Body of pancreas (tissue), 4 donors: ENCODE data around the gene ZMAT3. TPM values are rescaled to one million over a fixed set of nuclear protein-coding genes. Genes with fewer than 3 reads are reported as not detected.
A peak's percentile ranks its signal among the peaks of the same experiment; 100 is the strongest.
"Not testable (repeated sequence)": the region's sequence is repeated elsewhere in the genome, so short reads cannot be mapped to it uniquely, and the experiment has no call there.

ENCODE experiments used
- ATAC-seq: fragments of 150-250 bp; one replicate; pipeline ENCODE4 v1.9.1; 2016
- DNase-seq, 4 donors: peaks; one replicate each; pipeline ENCODE4 v3.0.0-alpha.2; 2019
- H3K27ac ChIP-seq, 4 donors: fragments of 200-600 bp; sonication (generic); 1 replicate in 3 of 4; 2 replicates in 1 of 4; pipeline versions ENCODE4 v1.5.1 to v1.6.1; 2016 to 2019; ENCODE audit warnings: mild to moderate bottlenecking in 1 of 4, mixed read lengths in 1 of 4, moderate library complexity in 1 of 4
- H3K27me3 ChIP-seq, 2 donors: fragments of 200-600 bp; sonication (generic); one replicate each; pipeline ENCODE4 v1.6.0; 2016; ENCODE audit warnings: mild to moderate bottlenecking in 1 of 2
- H3K36me3 ChIP-seq, 2 donors: fragments of 200-600 bp; sonication (generic); replicated peaks in 1 of 2; 2 replicates each; pipeline ENCODE4 v1.5.1; 2016; ENCODE audit warnings: low read depth in 2 of 2; ENCODE audit not compliant: insufficient read depth in 1 of 2
- H3K4me1 ChIP-seq: fragments of 200-600 bp; sonication (generic); one replicate; pipeline ENCODE4 v1.6.0; 2016
- H3K4me3 ChIP-seq, 2 donors: fragments of 200-600 bp; sonication (generic); 1 replicate in 1 of 2; 2 replicates in 1 of 2; pipeline ENCODE4 v1.5.1; 2016 to 2019
- H3K9me3 ChIP-seq, 3 donors: fragments of 200-600 bp; sonication (generic); 1 replicate in 2 of 3; 2 replicates in 1 of 3; pipeline ENCODE4 v1.5.1; 2016
- CTCF ChIP-seq, 7 experiments: fragments of 450-650 bp in 4 of 7; fragments of 200-600 bp in 3 of 7; sonication (generic) in 3 of 7; IDR thresholded peaks; one replicate each; pipeline ENCODE4 v1.5.1; 2016 to 2019; ENCODE audit warnings: antibody characterized with exemption in 7 of 7
- POLR2A ChIP-seq, 3 donors: fragments of 450-650 bp; IDR thresholded peaks; one replicate each; pipeline ENCODE4 v1.6.1; 2016; ENCODE audit warnings: antibody characterized with exemption in 3 of 3, mild to moderate bottlenecking in 2 of 3
- WGBS, 2 donors: methylation state at CpG; one replicate each; pipeline ENCODE4 v1.1.5; 2017; 5-methylcytosine and 5-hydroxymethylcytosine counted together
- intact Hi-C: fragments of 100-400 bp; cut with DNase I; formaldehyde crosslinking; loops from one replicate; pipeline ENCODE4 v1.15.1; 2023
- total RNA-seq, 2 donors: library from RNA; depleted of rRNA; stranded (reverse); fragments of >200 nt; gene quantifications; one replicate each; pipeline ENCODE4 v1.1.0, GENCODE V29; 2016

The ZMAT3 gene
- total RNA-seq, 2 donors from 2014 or later, result 6.6 to 9.3 TPM

- H3K4me3 ChIP-seq, H3K27me3 ChIP-seq, H3K9me3 ChIP-seq, H3K4me1 ChIP-seq, H3K36me3 ChIP-seq, DNase-seq, intact Hi-C loops, ATAC-seq, H3K27ac ChIP-seq: not testable (repeated sequence)
- WGBS, 2 donors, result 90 to 93% methylated on average over 29 to 37 of the region's 42 CpGs
Observed at GRCh38 chr3:179032454-179033303, 38.9 kb downstream of the ZMAT3 start.

GRCh38 chr3:179029096-179029495, 42.5 kb downstream of the ZMAT3 start:
- H3K27me3 ChIP-seq, result no peaks in the 10 kb centered on the region
- DNase-seq (no peak), ATAC-seq (no peak)
- H3K4me3 ChIP-seq, result no peak overlapping the region
- H3K9me3 ChIP-seq, result no peaks in the 10 kb centered on the region
- no peak overlapping the region for H3K27ac ChIP-seq
- intact Hi-C loops, result no loop called here
- H3K4me1 ChIP-seq, result no peaks in the 10 kb centered on the region
- TF ChIP-seq CTCF (IDR thresholded peaks at IDR 0.05) (no peak), POLR2A (IDR thresholded peaks at IDR 0.05) (no peak)
- H3K36me3 ChIP-seq, result no peaks in the 10 kb centered on the region
- 90 to 92% methylated on average over 3 of the region's 3 CpGs for WGBS, 2 donors

GRCh38 chr3:179028408-179028807, 43.2 kb downstream of the ZMAT3 start:
- intact Hi-C loops, result no loop called here
- Histone ChIP-seq H3K4me1 (no peaks in the 10 kb centered on the region), H3K4me3 (no peak overlapping the region), H3K27me3 (no peaks in the 10 kb centered on the region), H3K9me3 (no peaks in the 10 kb centered on the region), H3K27ac (no peak overlapping the region), H3K36me3 (no peaks in the 10 kb centered on the region)
- 82% methylated on average over 1 of the region's 1 CpG for WGBS, 2 donors
- ATAC-seq (no peak), DNase-seq (no peak)
- TF ChIP-seq CTCF (IDR thresholded peaks at IDR 0.05) (no peak), POLR2A (IDR thresholded peaks at IDR 0.05) (no peak)

DNA sequence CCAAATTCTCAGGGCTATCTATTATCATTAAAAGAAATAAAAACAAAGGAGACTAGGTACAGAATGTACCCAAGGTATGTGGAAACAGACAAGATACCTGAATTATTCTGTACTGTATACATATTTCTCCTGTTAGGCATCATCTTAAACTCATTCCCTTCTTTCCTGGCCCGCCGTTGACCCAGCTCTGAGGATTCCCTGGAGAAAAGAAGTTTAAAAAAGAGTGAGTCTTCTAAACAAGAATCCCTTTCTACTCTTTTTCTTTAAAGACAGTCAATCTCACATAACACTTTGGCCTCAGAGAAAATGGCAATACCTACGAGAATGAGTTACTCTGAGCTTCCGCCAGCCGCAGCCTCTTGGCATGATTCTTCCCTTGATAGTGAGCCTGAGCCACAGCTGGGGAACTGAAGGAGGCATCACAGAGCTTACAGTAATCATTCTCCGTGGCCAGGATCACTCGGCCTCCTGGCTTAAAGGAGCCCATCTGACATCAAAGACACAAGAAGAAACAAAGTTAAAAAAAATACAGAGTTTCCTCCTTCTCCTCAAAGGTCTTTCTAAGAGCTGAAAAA, 44.2 kb downstream of the ZMAT3 start:
- H3K4me3 ChIP-seq, result no peak overlapping the region
- no peak for ATAC-seq
- DNase-seq, result peak in 1 of 4 donors; percentile 18
- TF ChIP-seq POLR2A (IDR thresholded peaks at IDR 0.05), result no peak
- TF ChIP-seq CTCF (IDR thresholded peaks at IDR 0.05), result no peak
- no peaks in the 10 kb centered on the region for H3K4me1 ChIP-seq
- H3K9me3 ChIP-seq, result no peaks in the 10 kb centered on the region
- WGBS, 2 donors, result 62 to 69% methylated on average over 7 of the region's 7 CpGs
- H3K36me3 ChIP-seq, result no peaks in the 10 kb centered on the region
- no peaks in the 10 kb centered on the region for H3K27me3 ChIP-seq
- intact Hi-C loops, result no loop called here
- no peak overlapping the region for H3K27ac ChIP-seq

DNA sequence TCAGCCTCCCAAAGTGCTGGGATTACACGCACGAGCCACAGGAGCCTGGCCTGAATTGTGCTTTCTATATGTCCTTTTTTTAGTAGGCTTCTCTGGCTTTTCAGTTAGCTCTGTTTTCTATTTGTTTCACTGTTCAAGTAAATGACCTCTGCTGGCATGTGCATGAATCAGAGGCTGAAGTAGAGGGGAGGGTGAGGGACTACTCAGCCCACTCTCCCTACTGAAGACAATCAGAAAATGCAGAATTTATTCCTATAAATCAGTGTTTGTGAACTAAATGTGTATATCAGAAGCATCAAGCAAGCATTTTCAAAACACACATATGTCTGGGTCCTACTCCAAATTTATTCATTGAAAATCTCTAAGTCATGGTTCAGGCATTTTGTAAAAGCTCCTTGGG, 45.0 kb downstream of the ZMAT3 start:
- Histone ChIP-seq H3K27me3 (no peaks in the 10 kb centered on the region), H3K4me3 (no peak overlapping the region), H3K36me3 (no peaks in the 10 kb centered on the region), H3K4me1 (no peaks in the 10 kb centered on the region), H3K9me3 (no peaks in the 10 kb centered on the region), H3K27ac (no peak overlapping the region)
- TF ChIP-seq POLR2A (IDR thresholded peaks at IDR 0.05) (no peak), CTCF (IDR thresholded peaks at IDR 0.05) (no peak)
- ATAC-seq, result no peak
- intact Hi-C loops, result no loop called here
- DNase-seq, result no peak
- 96 to 100% methylated on average over 2 of the region's 2 CpGs for WGBS, 2 donors
